ENCODE data around the gene ARL16. TPM values are rescaled to one million over a fixed set of nuclear protein-coding genes. Genes with fewer than 3 reads are reported as not detected.
"Not testable (repeated sequence)": the region's sequence is repeated elsewhere in the genome, so short reads cannot be mapped to it uniquely, and the experiment has no call there.

Gene ARL16
- total RNA-seq, 1 donor from 2014 or later: 43.3 TPM

DNA sequence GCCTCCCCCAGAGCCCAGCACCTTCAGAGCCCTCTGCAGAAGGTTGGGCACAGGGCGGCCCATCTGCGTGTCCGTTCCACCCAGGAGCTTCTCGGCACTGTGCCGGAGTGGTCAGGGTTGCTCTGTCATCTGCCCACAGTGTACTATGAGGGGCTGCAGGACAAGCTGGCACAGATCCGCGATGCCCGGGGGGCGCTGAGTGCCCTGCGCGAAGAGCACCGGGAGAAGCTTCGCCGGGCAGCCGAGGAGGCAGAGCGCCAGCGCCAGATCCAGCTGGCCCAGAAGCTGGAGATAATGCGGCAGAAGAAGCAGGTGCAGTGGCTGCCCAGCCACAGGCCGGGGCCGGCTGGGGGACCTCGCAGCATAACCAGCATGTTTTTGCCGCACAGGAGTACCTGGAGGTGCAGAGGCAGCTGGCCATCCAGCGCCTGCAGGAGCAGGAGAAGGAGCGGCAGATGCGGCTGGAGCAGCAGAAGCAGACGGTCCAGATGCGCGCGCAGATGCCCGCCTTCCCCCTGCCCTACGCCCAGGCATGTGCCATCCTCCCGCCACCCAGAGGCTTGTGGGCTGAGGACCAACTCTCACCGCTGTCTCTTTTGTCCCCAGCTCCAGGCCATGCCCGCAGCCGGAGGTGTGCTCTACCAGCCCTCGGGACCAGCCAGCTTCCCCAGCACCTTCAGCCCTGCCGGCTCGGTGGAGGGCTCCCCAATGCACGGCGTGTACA, 12.8 kb upstream of the ARL16 start:
- DNase-seq (ENCODE audit: low read depth, low spot score): no peak

DNA sequence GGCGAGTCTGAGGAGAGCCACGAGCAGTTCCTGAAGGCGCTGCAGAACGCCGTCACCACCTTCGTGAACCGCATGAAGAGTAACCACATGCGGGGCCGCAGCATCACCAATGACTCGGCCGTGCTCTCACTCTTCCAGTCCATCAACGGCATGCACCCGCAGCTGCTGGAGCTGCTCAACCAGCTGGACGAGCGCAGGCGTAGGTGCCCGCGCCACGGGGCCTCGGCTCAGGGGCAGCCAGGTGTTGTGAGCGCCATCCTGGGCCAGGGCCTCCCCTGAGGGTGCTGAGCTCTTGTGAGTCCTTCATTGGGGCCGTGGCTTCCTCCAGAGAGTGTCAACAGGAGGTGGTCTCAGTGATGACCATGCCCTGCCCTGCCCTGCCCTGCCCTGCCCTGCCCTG, 12.2 kb upstream of the ARL16 start:
- no peak for DNase-seq (ENCODE audit: low read depth, low spot score)

GRCh38 chr17:81695211-81695610, 11.6 kb upstream of the ARL16 start:
- DNase-seq (ENCODE audit: low read depth, low spot score): no peak

- no peak for DNase-seq (ENCODE audit: low read depth, low spot score)
Observed at GRCh38 chr17:81694810-81695209, 11.2 kb upstream of the ARL16 start.

DNA sequence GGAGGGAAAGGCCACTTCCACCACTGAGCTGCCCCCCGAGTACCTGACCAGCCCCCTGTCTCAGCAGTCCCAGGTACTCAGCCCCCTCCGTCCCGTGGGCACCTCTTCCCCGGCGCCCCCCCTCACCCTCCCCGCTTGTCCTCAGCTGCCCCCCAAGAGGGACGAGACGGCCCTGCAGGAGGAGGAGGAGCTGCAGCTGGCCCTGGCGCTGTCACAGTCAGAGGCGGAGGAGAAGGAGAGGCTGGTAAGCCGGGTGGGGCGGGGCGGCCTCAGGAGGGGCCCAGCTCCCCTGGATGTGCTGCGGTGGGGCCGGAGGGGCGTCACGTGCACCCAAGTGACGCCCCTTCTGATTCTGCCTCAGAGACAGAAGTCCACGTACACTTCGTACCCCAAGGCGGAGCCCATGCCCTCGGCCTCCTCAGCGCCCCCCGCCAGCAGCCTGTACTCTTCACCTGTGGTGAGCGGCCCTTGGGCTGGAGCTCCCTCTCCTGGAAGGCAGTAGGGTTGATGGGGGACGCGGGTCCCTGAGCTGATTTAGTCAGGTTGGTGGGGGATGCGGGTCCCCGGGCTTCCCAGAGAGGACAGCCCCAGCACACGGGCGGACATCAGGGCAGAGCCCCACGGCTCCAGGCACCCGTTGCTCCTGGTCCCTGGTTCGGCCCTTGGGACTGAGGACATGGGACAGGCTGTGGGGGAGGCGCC, 10.1 kb upstream of the ARL16 start:
- no peak for DNase-seq (ENCODE audit: low read depth, low spot score)

DNA sequence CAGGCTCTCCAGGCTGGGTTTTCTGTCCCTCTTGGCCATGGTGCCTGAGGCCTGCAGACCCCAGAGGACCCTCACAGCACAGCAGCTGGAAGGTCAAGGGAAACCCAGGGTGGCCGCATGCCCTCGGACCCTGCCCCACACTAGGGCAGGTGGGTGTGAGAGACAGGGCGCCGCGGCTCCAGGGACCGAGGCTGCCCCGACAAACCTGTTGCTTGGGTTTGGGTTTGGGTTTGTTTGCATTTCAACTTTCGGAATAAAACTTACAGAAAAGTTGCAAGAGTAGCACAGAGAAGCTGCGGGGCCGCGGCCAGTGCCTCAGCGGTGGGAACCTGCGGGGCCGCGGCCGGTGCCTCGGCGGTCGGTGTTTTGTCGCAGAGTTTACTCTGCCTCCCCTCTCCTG, 8.0 kb upstream of the ARL16 start:
- no peak for DNase-seq (ENCODE audit: low read depth, low spot score)

DNA sequence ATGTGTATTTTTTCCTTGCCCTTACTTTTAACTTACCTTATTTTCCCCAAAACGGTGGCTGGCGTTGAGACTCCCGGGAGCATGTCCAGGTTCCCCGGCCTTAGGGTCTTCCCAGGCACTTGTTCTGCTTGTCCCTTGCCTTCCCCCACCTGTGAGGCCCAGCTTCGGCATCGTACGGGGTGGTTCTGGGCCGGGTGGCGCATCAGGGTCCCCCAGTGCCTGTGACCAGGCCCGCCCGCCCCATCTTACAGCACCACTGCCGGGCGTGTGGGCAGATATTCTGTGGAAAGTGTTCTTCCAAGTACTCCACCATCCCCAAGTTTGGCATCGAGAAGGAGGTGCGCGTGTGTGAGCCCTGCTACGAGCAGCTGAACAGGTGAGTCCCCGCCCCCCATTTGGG, 7.6 kb upstream of the ARL16 start:
- no peak for DNase-seq (ENCODE audit: low read depth, low spot score)

- DNase-seq (ENCODE audit: low read depth, low spot score): no peak
Observed at GRCh38 chr17:81690549-81690948, 7.0 kb upstream of the ARL16 start.

- no peak for DNase-seq (ENCODE audit: low read depth, low spot score)
Observed at GRCh38 chr17:81690066-81690465, 6.5 kb upstream of the ARL16 start.

DNA sequence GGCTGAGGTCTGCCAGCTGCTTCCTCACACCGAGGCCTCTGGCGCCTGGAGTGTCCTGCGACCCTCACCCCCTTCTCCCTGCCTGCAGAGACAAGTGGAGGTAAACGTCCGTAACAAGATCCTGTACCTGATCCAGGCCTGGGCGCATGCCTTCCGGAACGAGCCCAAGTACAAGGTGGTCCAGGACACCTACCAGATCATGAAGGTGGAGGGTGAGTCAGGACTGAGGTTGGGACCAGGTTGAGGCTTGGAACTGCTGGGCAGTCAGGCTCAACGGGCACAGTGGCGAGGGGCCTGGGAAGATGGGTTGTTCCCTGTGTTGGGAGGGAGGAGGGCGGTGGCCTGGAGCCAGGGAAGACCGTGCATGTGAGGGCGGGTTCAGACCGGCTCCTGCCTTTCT, 5.0 kb upstream of the ARL16 start:
- DNase-seq (ENCODE audit: low read depth, low spot score): no peak

- no peak for DNase-seq (ENCODE audit: low read depth, low spot score)
Observed at GRCh38 chr17:81687770-81688541, 4.4 kb upstream of the ARL16 start.

GRCh38 chr17:81686614-81687013, 3.0 kb upstream of the ARL16 start:
- DNase-seq (ENCODE audit: low read depth, low spot score): no peak

GRCh38 chr17:81685108-81685507, 1.5 kb upstream of the ARL16 start:
- DNase-seq (ENCODE audit: low read depth, low spot score): no peak

- DNase-seq (ENCODE audit: low read depth, low spot score): no peak
Observed at GRCh38 chr17:81684442-81684911, 880 bp upstream of the ARL16 start.

- no peak for DNase-seq (ENCODE audit: low read depth, low spot score)
Observed at GRCh38 chr17:81683208-81683583, 401 bp downstream of the ARL16 start.

DNA sequence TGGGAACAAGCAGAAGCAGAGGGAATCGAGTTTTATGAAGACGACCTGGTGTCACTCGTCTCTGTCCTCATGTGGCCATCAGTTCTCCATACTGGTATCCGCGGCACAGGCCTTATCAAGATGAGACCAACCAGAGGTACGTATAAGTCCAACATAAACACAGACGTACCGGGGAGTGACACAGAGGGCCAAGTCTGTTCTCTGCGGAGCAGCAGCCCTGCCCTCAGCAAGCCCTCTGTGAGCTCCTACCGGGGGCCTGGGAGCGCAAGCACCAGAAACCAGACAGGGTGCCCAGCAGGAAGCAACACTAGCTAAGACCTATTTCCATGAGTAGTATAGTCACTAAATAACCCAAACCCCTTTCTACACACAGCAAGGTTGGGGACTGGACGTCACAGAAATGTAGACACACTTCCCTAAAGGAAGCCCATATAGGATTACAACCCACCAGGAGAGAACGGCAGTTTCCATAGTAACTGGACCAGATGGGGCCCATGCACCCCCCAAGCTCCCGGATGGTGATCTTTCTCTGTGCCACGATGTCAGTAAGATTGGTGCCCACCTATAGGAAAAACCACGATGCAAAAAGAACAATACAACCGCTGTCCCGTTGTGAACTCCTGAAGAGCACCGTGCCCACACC, 911 bp downstream of the ARL16 start:
- DNase-seq (ENCODE audit: low read depth, low spot score): no peak

DNA sequence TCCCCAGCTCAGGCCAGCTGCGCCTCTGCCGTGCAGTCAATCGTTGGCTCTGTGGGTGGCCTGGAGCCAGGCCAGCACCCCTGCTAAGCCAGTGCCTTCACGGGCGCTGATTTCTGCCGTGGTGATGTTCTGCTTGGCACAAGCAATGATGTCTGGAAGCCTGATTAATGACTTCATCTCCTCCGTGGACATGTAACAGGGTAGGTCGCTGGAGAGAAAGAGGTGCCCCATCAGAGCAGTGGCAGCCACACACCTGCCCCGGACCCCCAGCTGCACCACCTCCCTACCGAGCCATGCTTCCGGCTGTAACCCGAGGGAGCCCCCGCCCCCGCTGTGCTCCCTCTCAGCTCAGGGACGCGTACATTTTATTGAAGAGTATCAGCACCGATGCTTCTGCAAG, 1.9 kb downstream of the ARL16 start:
- DNase-seq (ENCODE audit: low read depth, low spot score): no peak

- no peak for DNase-seq (ENCODE audit: low read depth, low spot score)
Observed at GRCh38 chr17:81680150-81680549, 3.4 kb downstream of the ARL16 start.

- DNase-seq (ENCODE audit: low read depth, low spot score): no peak
Observed at GRCh38 chr17:81676906-81677305, 6.7 kb downstream of the ARL16 start.

- not testable (repeated sequence) for DNase-seq (ENCODE audit: low read depth, low spot score)
Observed at GRCh38 chr17:81675515-81676221, 7.9 kb downstream of the ARL16 start.

GRCh38 chr17:81673561-81674258, 9.9 kb downstream of the ARL16 start:
- no peak for DNase-seq (ENCODE audit: low read depth, low spot score)
